AG09319 (cell line): Measurements from ENCODE around the gene AGRP.
"Not testable (repeated sequence)": the region's sequence is repeated elsewhere in the genome, so short reads cannot be mapped to it uniquely, and the experiment has no call there.

Source experiments
- DNase-seq: peaks from one replicate; pipeline ENCODE4 v3.0.0-alpha.2; 2010; ENCODE audit warnings: low read depth; ENCODE audit errors: extremely low read depth
- CTCF ChIP-seq: IDR thresholded peaks from 2 replicates; pipeline ENCODE4 v1.5.1; 2011; ENCODE audit warnings: low read depth, mild to moderate bottlenecking, inconsistent platforms, low read length, moderate library complexity

The AGRP gene

GRCh38 chr16:67517155-67517445 lies 33.8 kb upstream of the AGRP start:
- TF ChIP-seq CTCF, result no peak
- no peak for DNase-seq

- TF ChIP-seq CTCF, result no peak
- no peak for DNase-seq
These were observed 33.2 kb upstream of the AGRP start for GRCh38 chr16:67516296-67517154.

GRCh38 chr16:67514382-67514828 lies 31.1 kb upstream of the AGRP start:
- DNase-seq, result peak; percentile 54
- peak; percentile 69 for TF ChIP-seq CTCF

- not testable (repeated sequence) for DNase-seq
These were observed 30.5 kb upstream of the AGRP start for GRCh38 chr16:67513892-67514291.

- DNase-seq, result no peak
- no peak for TF ChIP-seq CTCF
These were observed 25.7 kb upstream of the AGRP start for GRCh38 chr16:67509016-67509415.

GRCh38 chr16:67506468-67506867 lies 23.1 kb upstream of the AGRP start:
- DNase-seq, result no peak
- no peak for TF ChIP-seq CTCF

GRCh38 chr16:67504031-67505021 lies 21.0 kb upstream of the AGRP start:
- no peak for TF ChIP-seq CTCF

More at GRCh38 chr16:67504031-67505021, 21.0 kb upstream of the AGRP start:
- no peak for DNase-seq
